ENCODE results near the gene IL1RL1.

- TF ChIP-seq CTCF (conservative IDR thresholded peaks at IDR 0.05 in 1 of 2, IDR thresholded peaks at IDR 0.05 in 1 of 2; ENCODE audit: extremely low read depth in 1 of 2, insufficient read depth in 1 of 2, low read depth in 1 of 2, low read length in 2 of 2): no peak
- no peak for TF ChIP-seq EZH2 (IDR thresholded peaks at IDR 0.05; ENCODE audit: borderline replicate concordance, low read length)
Measured at GRCh38 chr2:102361632-102362241, 50.4 kb downstream of the IL1RL1 start.
